Epithelial cell of proximal tubule (primary cell): ENCODE results near the gene GNG12. TPM values are rescaled to one million over a fixed set of nuclear protein-coding genes. Genes with fewer than 3 reads are reported as not detected.

Experiments used
- DNase-seq: peaks from one replicate; pipeline ENCODE4 v3.0.0-alpha.2; 2011; ENCODE audit warnings: low read depth
- H3K4me3 ChIP-seq: 2 replicates; pipeline ENCODE4 v1.5.1; 2011; ENCODE audit warnings: low read depth, mild to moderate bottlenecking, low read length
- total RNA-seq: library from RNA; depleted of rRNA; stranded (reverse); fragments of >200 nt; gene quantifications from 2 replicates; pipeline ENCODE4 v1.2.3, GENCODE V29; 2015
- TF ChIP-seq, protein P1 (sequence below): conservative IDR thresholded peaks from 2 replicates; pipeline ENCODE4 v1.5.1; 2012; ENCODE audit warnings: low read depth, mild to moderate bottlenecking, low read length

GNG12 gene
- total RNA-seq, 1 donor from 2014 or later = 67.1 TPM

GRCh38 chr1:67811781-67812180 lies 21.5 kb downstream of the GNG12 start:
- TF ChIP-seq, protein P1, sequence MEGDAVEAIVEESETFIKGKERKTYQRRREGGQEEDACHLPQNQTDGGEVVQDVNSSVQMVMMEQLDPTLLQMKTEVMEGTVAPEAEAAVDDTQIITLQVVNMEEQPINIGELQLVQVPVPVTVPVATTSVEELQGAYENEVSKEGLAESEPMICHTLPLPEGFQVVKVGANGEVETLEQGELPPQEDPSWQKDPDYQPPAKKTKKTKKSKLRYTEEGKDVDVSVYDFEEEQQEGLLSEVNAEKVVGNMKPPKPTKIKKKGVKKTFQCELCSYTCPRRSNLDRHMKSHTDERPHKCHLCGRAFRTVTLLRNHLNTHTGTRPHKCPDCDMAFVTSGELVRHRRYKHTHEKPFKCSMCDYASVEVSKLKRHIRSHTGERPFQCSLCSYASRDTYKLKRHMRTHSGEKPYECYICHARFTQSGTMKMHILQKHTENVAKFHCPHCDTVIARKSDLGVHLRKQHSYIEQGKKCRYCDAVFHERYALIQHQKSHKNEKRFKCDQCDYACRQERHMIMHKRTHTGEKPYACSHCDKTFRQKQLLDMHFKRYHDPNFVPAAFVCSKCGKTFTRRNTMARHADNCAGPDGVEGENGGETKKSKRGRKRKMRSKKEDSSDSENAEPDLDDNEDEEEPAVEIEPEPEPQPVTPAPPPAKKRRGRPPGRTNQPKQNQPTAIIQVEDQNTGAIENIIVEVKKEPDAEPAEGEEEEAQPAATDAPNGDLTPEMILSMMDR = no peak
- no peak for DNase-seq
- H3K4me3 ChIP-seq = no peak overlapping the region

DNA sequence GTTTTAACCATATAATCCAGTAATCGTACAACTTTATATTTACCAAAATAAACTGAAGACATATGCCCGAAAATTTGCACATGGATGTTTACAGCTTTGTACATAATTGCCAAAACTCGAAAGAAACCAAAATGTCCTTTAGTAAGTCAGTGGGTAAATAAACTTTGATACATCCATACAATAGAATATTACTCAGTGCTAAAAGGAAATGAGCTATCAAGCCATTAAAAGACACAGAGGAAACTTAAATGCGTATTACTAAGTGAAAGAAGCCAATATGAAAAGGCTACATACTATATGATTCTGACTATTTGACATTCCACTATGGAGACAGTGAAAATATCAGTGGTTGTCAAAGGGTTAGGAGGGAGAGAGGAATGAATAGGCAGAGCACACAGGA lies 23.4 kb downstream of the GNG12 start:
- TF ChIP-seq, protein P1 = no peak
- no peak for DNase-seq
- no peak overlapping the region for H3K4me3 ChIP-seq

DNA sequence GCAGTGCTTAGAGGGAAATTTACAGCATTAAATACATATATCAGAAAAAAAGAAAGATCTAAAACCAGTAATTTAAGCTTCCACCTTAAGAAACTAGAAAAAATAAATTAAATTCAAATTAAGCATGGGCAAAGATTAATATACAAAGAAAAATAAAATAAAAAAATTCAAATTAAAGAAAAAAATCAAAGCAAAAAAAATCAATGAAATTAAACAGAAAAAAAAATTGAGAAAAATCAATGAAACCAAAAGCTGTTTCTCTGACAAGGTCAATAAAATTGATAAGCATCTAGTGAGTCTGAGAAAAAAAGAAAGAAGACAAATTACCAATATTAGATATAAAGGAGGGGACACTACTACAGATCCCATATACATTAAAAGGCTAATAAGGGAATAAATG lies 26.0 kb downstream of the GNG12 start:
- no peak for DNase-seq
- no peak overlapping the region for H3K4me3 ChIP-seq
- TF ChIP-seq, protein P1 = no peak

GRCh38 chr1:67804710-67805109 lies 28.6 kb downstream of the GNG12 start:
- H3K4me3 ChIP-seq = no peak overlapping the region
- TF ChIP-seq, protein P1 = peak; percentile 31
- no peak for DNase-seq

- TF ChIP-seq, protein P1 = no peak
- no peak overlapping the region for H3K4me3 ChIP-seq
- DNase-seq = no peak
Observed at GRCh38 chr1:67803380-67804279, 29.6 kb downstream of the GNG12 start.

GRCh38 chr1:67802565-67802964 lies 30.7 kb downstream of the GNG12 start:
- TF ChIP-seq, protein P1 = no peak
- H3K4me3 ChIP-seq = no peak overlapping the region
- DNase-seq = no peak

DNA sequence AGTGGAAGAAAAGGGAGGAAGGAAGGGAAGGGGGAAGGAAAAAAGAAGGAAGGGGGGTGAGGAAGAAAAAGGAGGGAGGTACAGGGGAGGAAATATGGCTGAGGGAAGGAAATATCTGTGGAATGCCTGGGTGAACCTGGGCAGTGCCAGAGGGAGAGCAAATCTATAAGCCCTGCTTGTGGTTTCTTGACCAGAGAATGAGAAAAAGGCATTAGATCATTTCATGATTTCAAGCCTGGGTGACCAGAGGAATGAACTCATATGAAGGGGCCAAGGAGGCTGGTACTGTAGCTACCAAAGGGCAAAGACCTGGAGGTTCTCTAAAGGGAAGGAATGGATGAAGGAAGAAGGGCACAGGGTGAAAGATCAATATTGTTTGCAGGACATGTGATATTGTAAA lies 31.4 kb downstream of the GNG12 start:
- DNase-seq = peak; percentile 92
- TF ChIP-seq, protein P1 = no peak
- H3K4me3 ChIP-seq = no peak overlapping the region
